ENCODE results near the gene PIK3R5.
"Not testable (repeated sequence)": the region's sequence is repeated elsewhere in the genome, so short reads cannot be mapped to it uniquely, and the experiment has no call there.

Gene PIK3R5

GRCh38 chr17:8859027-8859803 lies 106.3 kb downstream of the PIK3R5 start:
- DNase-seq (ENCODE audit: low spot score) = peak; percentile 37

GRCh38 chr17:8857919-8858318 lies 107.6 kb downstream of the PIK3R5 start:
- DNase-seq (ENCODE audit: low spot score) = peak; percentile 58

- DNase-seq (ENCODE audit: low spot score) = no peak
Measured at GRCh38 chr17:8856869-8857575, 108.5 kb downstream of the PIK3R5 start.

GRCh38 chr17:8856205-8856603 lies 109.3 kb downstream of the PIK3R5 start:
- not testable (repeated sequence) for DNase-seq (ENCODE audit: low spot score)

GRCh38 chr17:8855477-8856204 lies 109.9 kb downstream of the PIK3R5 start:
- DNase-seq (ENCODE audit: low spot score) = no peak

GRCh38 chr17:8851600-8851999 lies 113.9 kb downstream of the PIK3R5 start:
- no peak for DNase-seq (ENCODE audit: low spot score)

GRCh38 chr17:8849311-8850041 lies 116.0 kb downstream of the PIK3R5 start:
- no peak for DNase-seq (ENCODE audit: low spot score)

GRCh38 chr17:8847891-8848290 lies 117.6 kb downstream of the PIK3R5 start:
- no peak for DNase-seq (ENCODE audit: low spot score)

GRCh38 chr17:8846768-8847211 lies 118.7 kb downstream of the PIK3R5 start:
- DNase-seq (ENCODE audit: low spot score) = peak; percentile 46

- DNase-seq (ENCODE audit: low spot score) = no peak
Measured at GRCh38 chr17:8844229-8845218, 121.0 kb downstream of the PIK3R5 start.

- no peak for DNase-seq (ENCODE audit: low spot score)
Measured at GRCh38 chr17:8843344-8843743, 122.2 kb downstream of the PIK3R5 start.

- no peak for DNase-seq (ENCODE audit: low spot score)
Measured at GRCh38 chr17:8841844-8842243, 123.7 kb downstream of the PIK3R5 start.

GRCh38 chr17:8839410-8839935 lies 126.0 kb downstream of the PIK3R5 start:
- DNase-seq (ENCODE audit: low spot score) = no peak

- DNase-seq (ENCODE audit: low spot score) = no peak
Measured at GRCh38 chr17:8838551-8839095, 126.9 kb downstream of the PIK3R5 start.

GRCh38 chr17:8837563-8838075 lies 127.9 kb downstream of the PIK3R5 start:
- DNase-seq (ENCODE audit: low spot score) = no peak

GRCh38 chr17:8836821-8837562 lies 128.5 kb downstream of the PIK3R5 start:
- DNase-seq (ENCODE audit: low spot score) = no peak

GRCh38 chr17:8835631-8836364 lies 129.7 kb downstream of the PIK3R5 start:
- DNase-seq (ENCODE audit: low spot score) = no peak

- DNase-seq (ENCODE audit: low spot score) = no peak
Measured at GRCh38 chr17:8835106-8835505, 130.4 kb downstream of the PIK3R5 start.
